Parathyroid adenoma (tissue), 2 donors: Measurements from ENCODE around the gene ABCF2.

ENCODE experiments used
- H2AFZ ChIP-seq: fragments of 300-600 bp; sonication (generic); one replicate; pipeline ENCODE4 v1.7.0; 2017; ENCODE audit warnings: antibody characterized with exemption, mild to moderate bottlenecking
- H3K27ac ChIP-seq: fragments of 300-600 bp; sonication (generic); one replicate; pipeline ENCODE4 v1.7.0; 2017
- H3K27me3 ChIP-seq: fragments of 300-600 bp; sonication (generic); one replicate; pipeline ENCODE4 v1.7.0; 2017; ENCODE audit warnings: low read length; ENCODE audit not compliant: control insufficient read depth, insufficient read depth
- H3K36me3 ChIP-seq: fragments of 300-600 bp; sonication (generic); one replicate; pipeline ENCODE4 v1.7.0; 2017; ENCODE audit warnings: low read length; ENCODE audit not compliant: control insufficient read depth, insufficient read depth
- H3K4me1 ChIP-seq: fragments of 300-600 bp; sonication (generic); one replicate; pipeline ENCODE4 v1.7.0; 2017; ENCODE audit warnings: control low read depth
- H3K4me2 ChIP-seq: fragments of 300-600 bp; sonication (generic); one replicate; pipeline ENCODE4 v1.7.0; 2017; ENCODE audit warnings: low read length
- H3K4me3 ChIP-seq: fragments of 300-600 bp; sonication (generic); one replicate; pipeline ENCODE4 v1.7.0; 2017; ENCODE audit warnings: low read depth, low read length
- H3K79me2 ChIP-seq: fragments of 300-600 bp; sonication (generic); one replicate; pipeline ENCODE4 v1.7.0; 2017; ENCODE audit warnings: control low read depth
- H3K9ac ChIP-seq: fragments of 300-600 bp; sonication (generic); one replicate; pipeline ENCODE4 v1.7.0; 2017; ENCODE audit warnings: mild to moderate bottlenecking
- H3K9me3 ChIP-seq: fragments of 300-600 bp; sonication (generic); one replicate; pipeline ENCODE4 v1.7.0; 2017; ENCODE audit warnings: low read length; ENCODE audit not compliant: control insufficient read depth
- TF ChIP-seq, protein P1 (sequence below): fragments of 300-600 bp; sonication (generic); IDR thresholded peaks from one replicate; pipeline ENCODE4 v1.7.0; 2017; ENCODE audit warnings: antibody characterized with exemption, mild to moderate bottlenecking
- donor health status: primary hyperparathyroidism.

ABCF2 gene

DNA sequence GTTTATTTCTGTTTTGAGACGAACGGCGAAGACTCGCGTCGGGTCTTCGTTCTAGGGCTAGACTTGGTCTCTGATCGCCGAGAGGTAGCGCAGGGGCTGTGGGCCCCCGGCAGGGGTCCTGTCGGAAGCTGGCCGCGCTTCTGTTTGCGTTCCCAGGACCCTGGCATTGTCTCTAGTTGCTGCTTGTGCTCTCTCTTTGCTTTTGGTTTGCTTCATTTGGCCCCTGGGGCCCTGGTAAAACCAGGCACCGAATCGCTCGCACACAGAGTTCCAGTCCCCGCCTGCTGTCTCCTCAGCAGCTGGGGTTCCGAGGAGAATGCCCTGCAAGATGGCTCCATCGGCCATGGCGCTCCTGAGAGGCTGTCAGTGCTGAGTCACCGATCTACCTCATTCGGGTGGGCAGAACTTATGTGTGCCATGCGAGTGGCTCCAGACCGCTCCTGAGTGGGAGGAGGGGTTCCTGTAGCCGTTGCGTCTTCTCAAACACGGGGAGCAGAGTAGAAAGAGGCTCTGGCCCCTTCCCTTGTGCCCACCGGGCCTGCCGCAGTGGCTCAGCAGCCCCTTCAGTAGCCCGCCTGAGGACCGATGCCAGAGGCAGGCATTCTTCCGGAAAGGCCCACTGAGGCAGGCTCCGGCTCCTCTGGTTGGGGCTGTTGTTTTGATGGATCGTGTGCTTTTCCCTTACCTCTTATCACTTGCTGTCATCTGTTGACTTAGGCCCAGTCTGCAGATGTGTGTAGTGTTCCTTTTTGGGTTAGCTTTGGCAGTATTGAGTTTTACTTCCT is 6.1 kb upstream of the ABCF2 start:
- Histone ChIP-seq H3K79me2 (peaks cover 31% of the 10 kb centered on the region), H3K27me3 (no peaks in the 10 kb centered on the region), H3K4me2 (peak overlapping the region; percentile 62), H3K4me3 (peak overlapping the region; percentile 87), H3K9me3 (no peaks in the 10 kb centered on the region), H3K36me3 (no peaks in the 10 kb centered on the region), H2AFZ (peak overlapping the region; percentile 100), H3K4me1 (peaks cover 20% of the 10 kb centered on the region), H3K9ac (peak overlapping the region; percentile 93), H3K27ac (peak overlapping the region; percentile 81)
- TF ChIP-seq, protein P1, sequence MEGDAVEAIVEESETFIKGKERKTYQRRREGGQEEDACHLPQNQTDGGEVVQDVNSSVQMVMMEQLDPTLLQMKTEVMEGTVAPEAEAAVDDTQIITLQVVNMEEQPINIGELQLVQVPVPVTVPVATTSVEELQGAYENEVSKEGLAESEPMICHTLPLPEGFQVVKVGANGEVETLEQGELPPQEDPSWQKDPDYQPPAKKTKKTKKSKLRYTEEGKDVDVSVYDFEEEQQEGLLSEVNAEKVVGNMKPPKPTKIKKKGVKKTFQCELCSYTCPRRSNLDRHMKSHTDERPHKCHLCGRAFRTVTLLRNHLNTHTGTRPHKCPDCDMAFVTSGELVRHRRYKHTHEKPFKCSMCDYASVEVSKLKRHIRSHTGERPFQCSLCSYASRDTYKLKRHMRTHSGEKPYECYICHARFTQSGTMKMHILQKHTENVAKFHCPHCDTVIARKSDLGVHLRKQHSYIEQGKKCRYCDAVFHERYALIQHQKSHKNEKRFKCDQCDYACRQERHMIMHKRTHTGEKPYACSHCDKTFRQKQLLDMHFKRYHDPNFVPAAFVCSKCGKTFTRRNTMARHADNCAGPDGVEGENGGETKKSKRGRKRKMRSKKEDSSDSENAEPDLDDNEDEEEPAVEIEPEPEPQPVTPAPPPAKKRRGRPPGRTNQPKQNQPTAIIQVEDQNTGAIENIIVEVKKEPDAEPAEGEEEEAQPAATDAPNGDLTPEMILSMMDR = no peak

DNA sequence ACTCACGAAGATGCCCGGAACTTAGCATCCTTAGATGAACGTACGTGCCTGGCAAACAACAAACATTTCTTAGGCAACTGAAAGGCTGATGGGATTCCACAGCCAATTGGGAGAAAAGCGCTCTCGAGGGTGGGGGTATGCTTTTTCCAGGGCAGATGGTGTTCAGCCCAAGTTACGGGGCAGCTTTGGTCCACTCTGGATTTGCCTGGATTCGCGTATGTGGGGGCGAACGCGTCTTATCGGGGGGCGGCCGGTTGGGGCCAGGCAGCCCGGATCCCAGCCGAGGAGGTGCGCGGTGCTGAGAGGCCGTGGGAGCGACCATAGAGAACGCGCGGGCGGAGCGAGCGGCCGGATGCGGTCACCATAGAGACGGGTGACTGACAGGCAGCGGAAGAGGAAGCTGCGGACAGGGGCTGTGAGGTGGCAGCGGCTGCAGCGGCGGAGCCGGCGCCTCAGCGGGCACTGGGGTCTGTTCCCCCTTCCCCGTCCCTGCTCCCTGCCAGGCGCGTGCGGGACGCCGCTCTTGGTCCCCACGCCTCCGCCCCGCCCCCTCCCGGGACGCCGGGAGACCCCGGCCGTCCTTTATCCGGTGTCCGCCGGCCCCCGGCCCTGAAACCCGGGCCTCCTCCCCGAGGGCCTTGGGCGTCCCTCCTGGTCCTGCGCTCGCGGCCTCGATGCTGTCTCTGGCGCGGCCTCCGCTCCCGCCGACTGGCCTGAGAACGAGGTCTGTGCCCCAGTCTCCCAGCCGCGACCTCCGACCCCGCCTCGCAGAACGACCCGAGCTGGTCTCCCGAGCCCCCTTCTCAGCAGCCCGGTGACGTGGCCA is 5.3 kb upstream of the ABCF2 start, which contains the start of gene CHPF2:
TSS of gene CHPF2 (plus strand) at position 393 of the 826 bp plus-strand sequence. CDS start 1,529 bp downstream, outside the sequence.
- TF ChIP-seq, protein P1 = no peak
- H3K27ac ChIP-seq = peak within 1 kb of the TSS; percentile 81
- peak within 1 kb of the TSS; percentile 93 for H3K9ac ChIP-seq
- H2AFZ ChIP-seq = peak within 1 kb of the TSS; percentile 100
- H3K9me3 ChIP-seq = no peaks in the 10 kb centered on the region
- peaks cover 31% of the 10 kb centered on the region for H3K79me2 ChIP-seq
- peak within 1 kb of the TSS; percentile 87 for H3K4me3 ChIP-seq
- no peaks in the 10 kb centered on the region for H3K27me3 ChIP-seq
- H3K4me2 ChIP-seq = peak within 1 kb of the TSS; percentile 62
- peaks cover 23% of the 10 kb centered on the region for H3K4me1 ChIP-seq
- H3K36me3 ChIP-seq = no peaks in the 10 kb centered on the region

DNA sequence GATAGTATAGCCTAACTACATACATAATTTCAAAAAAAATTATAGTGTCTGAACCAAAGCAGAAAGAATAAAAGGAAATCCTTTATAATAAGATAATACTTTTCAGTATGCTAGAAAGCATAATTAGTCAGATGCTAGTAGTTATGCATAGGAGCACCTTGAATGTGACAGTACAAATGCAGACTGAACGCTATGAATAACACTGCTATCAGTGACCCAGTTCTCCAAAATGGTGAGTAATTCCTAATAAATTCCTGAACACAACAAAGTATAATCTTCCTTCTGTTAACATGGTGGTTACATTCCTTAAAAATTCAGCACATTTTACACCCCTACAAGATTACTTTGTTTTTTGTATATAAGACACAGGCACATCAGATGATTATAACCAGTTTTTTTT is 4.1 kb upstream of the ABCF2 start:
- TF ChIP-seq, protein P1 = no peak
- H3K4me2 ChIP-seq = no peak overlapping the region
- peaks cover 25% of the 10 kb centered on the region for H3K4me1 ChIP-seq
- no peak overlapping the region for H3K4me3 ChIP-seq
- H3K9ac ChIP-seq = no peak overlapping the region
- peak overlapping the region; percentile 100 for H2AFZ ChIP-seq
- no peaks in the 10 kb centered on the region for H3K36me3 ChIP-seq
- no peaks in the 10 kb centered on the region for H3K9me3 ChIP-seq
- no peaks in the 10 kb centered on the region for H3K27me3 ChIP-seq
- H3K79me2 ChIP-seq = peaks cover 37% of the 10 kb centered on the region
- H3K27ac ChIP-seq = no peak overlapping the region

DNA sequence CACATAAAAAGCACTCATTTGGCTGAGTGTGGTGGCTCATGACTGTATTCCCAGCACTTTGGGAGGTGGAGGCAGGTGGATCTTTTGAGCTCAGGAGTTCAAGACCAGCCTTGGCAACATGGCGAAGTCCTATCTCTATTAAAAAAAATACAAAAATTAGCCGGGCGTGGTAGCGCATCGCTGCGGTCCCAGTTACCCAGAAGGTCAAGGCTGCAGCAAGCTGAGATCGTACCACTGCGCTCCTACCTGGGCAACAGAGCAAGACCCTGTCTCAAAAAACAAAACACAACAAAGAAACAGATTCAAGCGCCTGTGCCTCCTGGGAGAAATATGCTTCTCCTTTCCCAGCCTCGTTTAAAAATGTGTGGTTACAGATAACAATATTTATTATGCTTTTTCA is 2.2 kb upstream of the ABCF2 start:
- TF ChIP-seq, protein P1 = no peak
- peaks cover 45% of the 10 kb centered on the region for H3K79me2 ChIP-seq

More for the DNA sequence above, 2.2 kb upstream of the ABCF2 start:
- Histone ChIP-seq H3K4me3 (no peak overlapping the region), H3K36me3 (no peaks in the 10 kb centered on the region), H3K9ac (no peak overlapping the region), H3K9me3 (no peaks in the 10 kb centered on the region), H3K27ac (no peak overlapping the region), H3K4me1 (peaks cover 28% of the 10 kb centered on the region), H3K27me3 (no peaks in the 10 kb centered on the region), H2AFZ (no peak overlapping the region), H3K4me2 (no peak overlapping the region)
